ENCODE results near the gene SLC22A5. TPM values are rescaled to one million over a fixed set of nuclear protein-coding genes. Genes with fewer than 3 reads are reported as not detected.

SLC22A5 gene
- polyA plus RNA-seq, 1 donor (not counting 4 experiments of a cell fraction or from before 2014, with no cell fraction given) = 14.8 TPM

- H3K79me2 ChIP-seq (ENCODE audit: control insufficient read depth, insufficient read depth, low read length) = no peaks in the 10 kb centered on the region
- peaks cover 6% of the 10 kb centered on the region for H3K4me1 ChIP-seq (ENCODE audit: control insufficient read depth, extremely low read depth, insufficient read depth, low read length)
- dilution Hi-C loops (cut with MboI; ENCODE audit: extremely low pct_ligation_motif_present, low sequenced_read_pairs) = no loop called here
- no peak overlapping the region for H3K4me3 ChIP-seq (ENCODE audit: control insufficient read depth in 2 of 3, extremely low read depth in 1 of 3, insufficient read depth in 2 of 3, low read depth in 1 of 3, low read length in 3 of 3)
- TF ChIP-seq EZH2 (IDR thresholded peaks at IDR 0.05; ENCODE audit: low read length) (no peak), CTCF (optimal IDR thresholded peaks at IDR 0.05 in 1 of 3, IDR thresholded peaks at IDR 0.05 in 1 of 3, conservative IDR thresholded peaks at IDR 0.05 in 1 of 3; ENCODE audit: extremely low read depth in 1 of 3, insufficient read depth in 2 of 3, low read length in 3 of 3) (no peak)
- H4K20me1 ChIP-seq (ENCODE audit: control insufficient read depth, extremely low read depth, insufficient read depth, low read length) = no peaks in the 10 kb centered on the region
- H2AFZ ChIP-seq (ENCODE audit: control insufficient read depth, low read length) = no peak overlapping the region
- no peaks in the 10 kb centered on the region for H3K9me3 ChIP-seq (ENCODE audit: control insufficient read depth, low read depth, low read length)
- no peak overlapping the region for H3K27ac ChIP-seq (ENCODE audit: control insufficient read depth, insufficient read depth, low read length)
- H3K36me3 ChIP-seq (ENCODE audit: control insufficient read depth in 2 of 2, extremely low read depth in 1 of 2, insufficient read depth in 2 of 2, low read length in 2 of 2) = peaks cover 9 to 15% of the 10 kb centered on the region in 2 experiments
- H3K9ac ChIP-seq (ENCODE audit: control insufficient read depth, extremely low read depth, insufficient read depth, low read length) = no peak overlapping the region
- H3K27me3 ChIP-seq (ENCODE audit: control insufficient read depth, extremely low read depth, insufficient read depth, low read length) = no peaks in the 10 kb centered on the region
- no peak for FAIRE-seq
- no peak overlapping the region for H3K4me2 ChIP-seq (ENCODE audit: control insufficient read depth, extremely low read depth, insufficient read depth, low read depth, low read length)
- no peaks in the 10 kb centered on the region for H3K9me1 ChIP-seq (ENCODE audit: control insufficient read depth, extremely low read depth, insufficient read depth, low read length)
- DNase-seq (ENCODE audit: low read depth, low spot score) = no peak
Observed at GRCh38 chr5:132355140-132355765, 14.3 kb upstream of the SLC22A5 start.

DNA sequence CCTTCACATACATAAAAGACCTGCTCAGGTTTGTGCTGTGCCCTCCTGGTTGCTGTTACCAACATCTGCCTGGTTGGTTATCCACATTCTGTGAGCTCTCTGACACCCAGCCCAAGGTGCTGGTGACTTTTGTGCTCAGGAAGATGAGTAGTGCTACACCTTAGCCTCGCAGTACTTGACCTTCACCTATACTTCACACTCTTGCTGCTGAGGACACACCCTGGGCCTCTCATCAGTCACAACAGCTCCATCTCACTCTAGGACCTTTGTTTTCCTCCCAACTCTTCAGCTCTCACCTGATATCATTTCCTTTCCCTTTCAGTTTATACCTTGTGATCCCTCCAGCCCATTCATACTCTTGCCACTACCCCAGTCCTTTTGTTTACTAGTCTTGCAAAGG is 10.7 kb upstream of the SLC22A5 start:
- Histone ChIP-seq H3K9me1 (ENCODE audit: control insufficient read depth, extremely low read depth, insufficient read depth, low read length) (no peaks in the 10 kb centered on the region), H3K79me2 (ENCODE audit: control insufficient read depth, insufficient read depth, low read length) (no peaks in the 10 kb centered on the region), H3K27me3 (ENCODE audit: control insufficient read depth, extremely low read depth, insufficient read depth, low read length) (no peaks in the 10 kb centered on the region), H3K9me3 (ENCODE audit: control insufficient read depth, low read depth, low read length) (no peaks in the 10 kb centered on the region), H3K4me3 (ENCODE audit: control insufficient read depth in 2 of 3, extremely low read depth in 1 of 3, insufficient read depth in 2 of 3, low read depth in 1 of 3, low read length in 3 of 3) (no peak overlapping the region), H3K4me1 (ENCODE audit: control insufficient read depth, extremely low read depth, insufficient read depth, low read length) (peaks cover 21% of the 10 kb centered on the region), H3K9ac (ENCODE audit: control insufficient read depth, extremely low read depth, insufficient read depth, low read length) (no peak overlapping the region), H3K4me2 (ENCODE audit: control insufficient read depth, extremely low read depth, insufficient read depth, low read depth, low read length) (no peak overlapping the region), H3K27ac (ENCODE audit: control insufficient read depth, insufficient read depth, low read length) (no peak overlapping the region), H3K36me3 (ENCODE audit: control insufficient read depth in 2 of 2, extremely low read depth in 1 of 2, insufficient read depth in 2 of 2, low read length in 2 of 2) (peaks cover 4 to 14% of the 10 kb centered on the region in 2 experiments), H4K20me1 (ENCODE audit: control insufficient read depth, extremely low read depth, insufficient read depth, low read length) (no peaks in the 10 kb centered on the region), H2AFZ (ENCODE audit: control insufficient read depth, low read length) (no peak overlapping the region)
- no peak for FAIRE-seq
- no peak for DNase-seq (ENCODE audit: low read depth, low spot score)
- dilution Hi-C loops (cut with MboI; ENCODE audit: extremely low pct_ligation_motif_present, low sequenced_read_pairs) = no loop called here
- no peak for TF ChIP-seq EZH2 (IDR thresholded peaks at IDR 0.05; ENCODE audit: low read length)
- no peak for TF ChIP-seq CTCF (optimal IDR thresholded peaks at IDR 0.05 in 1 of 3, IDR thresholded peaks at IDR 0.05 in 1 of 3, conservative IDR thresholded peaks at IDR 0.05 in 1 of 3; ENCODE audit: extremely low read depth in 1 of 3, insufficient read depth in 2 of 3, low read length in 3 of 3)

Data from keratinocyte (primary cell).